Measurements from ENCODE around the gene RNF214. TPM values are rescaled to one million over a fixed set of nuclear protein-coding genes. Genes with fewer than 3 reads are reported as not detected.

Gene RNF214
- total and polyA plus RNA-seq, 7 donors, result 12.4 to 39.4 (median 31.0) TPM

DNA sequence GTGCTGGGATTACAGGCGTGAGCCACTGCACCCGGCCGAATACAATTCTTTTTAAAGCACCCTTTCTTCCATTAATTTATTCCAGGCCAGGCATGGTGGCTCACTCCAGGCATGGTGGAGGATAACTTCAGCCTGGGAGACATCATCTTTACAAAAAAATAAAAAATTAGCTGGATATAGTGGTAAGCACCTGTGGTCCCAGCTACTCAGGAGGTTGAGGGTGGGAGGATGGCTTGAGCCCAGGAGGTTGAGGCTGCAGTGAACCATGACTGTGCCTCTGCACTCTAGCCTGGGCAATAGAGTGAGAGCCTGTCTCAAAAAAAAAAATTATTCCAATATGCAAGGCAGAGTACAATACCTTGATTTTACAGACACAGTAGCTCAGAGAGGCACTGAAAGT lies 21.9 kb upstream of the RNF214 start:
- 95 to 98% (median 96%) methylated on average over 3 of the region's 3 CpGs for WGBS, 3 donors
- Histone ChIP-seq H3K27me3 (ENCODE audit: insufficient read depth in 3 of 3, low read length in 2 of 3) (no peaks in the 10 kb centered on the region), H3K4me1 (no peaks in the 10 kb centered on the region), H3K9me3 (no peaks in the 10 kb centered on the region), H3K4me3 (no peak overlapping the region), H3K36me3 (ENCODE audit: insufficient read depth in 1 of 2, low read depth in 1 of 2) (peaks cover 7 to 43% of the 10 kb centered on the region in 2 donors), H3K27ac (no peak overlapping the region)
- TF ChIP-seq, protein P1, sequence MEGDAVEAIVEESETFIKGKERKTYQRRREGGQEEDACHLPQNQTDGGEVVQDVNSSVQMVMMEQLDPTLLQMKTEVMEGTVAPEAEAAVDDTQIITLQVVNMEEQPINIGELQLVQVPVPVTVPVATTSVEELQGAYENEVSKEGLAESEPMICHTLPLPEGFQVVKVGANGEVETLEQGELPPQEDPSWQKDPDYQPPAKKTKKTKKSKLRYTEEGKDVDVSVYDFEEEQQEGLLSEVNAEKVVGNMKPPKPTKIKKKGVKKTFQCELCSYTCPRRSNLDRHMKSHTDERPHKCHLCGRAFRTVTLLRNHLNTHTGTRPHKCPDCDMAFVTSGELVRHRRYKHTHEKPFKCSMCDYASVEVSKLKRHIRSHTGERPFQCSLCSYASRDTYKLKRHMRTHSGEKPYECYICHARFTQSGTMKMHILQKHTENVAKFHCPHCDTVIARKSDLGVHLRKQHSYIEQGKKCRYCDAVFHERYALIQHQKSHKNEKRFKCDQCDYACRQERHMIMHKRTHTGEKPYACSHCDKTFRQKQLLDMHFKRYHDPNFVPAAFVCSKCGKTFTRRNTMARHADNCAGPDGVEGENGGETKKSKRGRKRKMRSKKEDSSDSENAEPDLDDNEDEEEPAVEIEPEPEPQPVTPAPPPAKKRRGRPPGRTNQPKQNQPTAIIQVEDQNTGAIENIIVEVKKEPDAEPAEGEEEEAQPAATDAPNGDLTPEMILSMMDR (IDR thresholded peaks at IDR 0.05), result no peak
- intact Hi-C loops (cut with DNase I), result no loop called here
- DNase-seq, result no peak
- no peak for ATAC-seq

GRCh38 chr11:117212697-117213355 lies 19.6 kb upstream of the RNF214 start:
- Histone ChIP-seq H3K27me3 (ENCODE audit: insufficient read depth in 3 of 3, low read length in 2 of 3) (no peaks in the 10 kb centered on the region), H3K36me3 (ENCODE audit: insufficient read depth in 1 of 2, low read depth in 1 of 2) (peaks cover 10 to 64% of the 10 kb centered on the region in 2 donors), H3K27ac (no peak overlapping the region), H3K4me3 (no peak overlapping the region), H3K9me3 (no peaks in the 10 kb centered on the region), H3K4me1 (peaks cover 4% of the 10 kb centered on the region)
- 86 to 93% (median 90%) methylated on average over 11 of the region's 11 CpGs for WGBS, 3 donors
- ATAC-seq (no peak), DNase-seq (peak in 1 of 2 donors; percentile 4)
- intact Hi-C loops (cut with DNase I), result no loop called here
- TF ChIP-seq, protein P1 (IDR thresholded peaks at IDR 0.05), result no peak

DNA sequence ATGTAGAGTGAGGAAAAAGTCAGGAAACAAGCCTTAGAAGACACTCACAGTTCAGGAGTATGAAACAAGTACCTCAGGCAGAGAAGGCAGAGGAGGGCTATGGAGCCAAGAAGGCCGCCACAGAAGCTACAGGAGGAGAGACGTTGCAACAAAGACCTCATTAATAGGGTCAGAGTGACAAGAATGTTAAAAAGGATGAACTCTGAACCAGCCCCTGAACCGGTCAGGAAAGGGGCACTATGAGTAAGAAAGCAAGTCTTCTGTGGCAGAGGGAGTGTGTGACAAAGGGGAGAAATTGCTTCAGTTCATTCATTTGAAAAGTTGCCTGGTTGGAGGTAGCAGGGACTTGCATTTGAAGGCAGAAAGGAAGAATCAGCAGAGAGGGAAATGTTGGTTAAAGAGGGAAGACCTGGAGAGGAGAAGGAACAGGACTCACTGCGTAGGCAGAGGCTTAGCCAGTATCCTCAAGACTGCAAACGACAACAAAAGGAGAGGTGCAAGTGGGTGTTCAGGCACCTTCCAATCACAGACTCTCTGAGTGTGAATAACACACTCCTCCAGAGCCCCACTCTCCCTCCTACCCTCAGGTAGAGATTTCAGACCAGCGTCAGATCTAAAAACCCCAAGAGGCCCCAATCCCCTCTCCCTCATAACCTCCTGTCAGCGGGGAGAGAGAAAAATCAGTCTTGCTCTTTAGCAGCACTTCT lies 17.9 kb upstream of the RNF214 start:
- DNase-seq (peak in 1 of 2 donors; percentile 2), ATAC-seq (no peak)
- Histone ChIP-seq H3K9me3 (no peaks in the 10 kb centered on the region), H3K27ac (no peak overlapping the region), H3K36me3 (ENCODE audit: insufficient read depth in 1 of 2, low read depth in 1 of 2) (peaks cover 10 to 81% of the 10 kb centered on the region in 2 donors), H3K4me1 (peaks cover 15% of the 10 kb centered on the region), H3K4me3 (no peak overlapping the region), H3K27me3 (ENCODE audit: insufficient read depth in 3 of 3, low read length in 2 of 3) (no peaks in the 10 kb centered on the region)
- TF ChIP-seq, protein P1 (IDR thresholded peaks at IDR 0.05), result no peak
- 83 to 90% (median 89%) methylated on average over 7 of the region's 7 CpGs for WGBS, 3 donors
- intact Hi-C loops (cut with DNase I), result loop anchor here in 1 of 2 donors (5.0 kb wide), 1 partner anchor 32 kb away; no protein-coding TSS in a partner anchor

DNA sequence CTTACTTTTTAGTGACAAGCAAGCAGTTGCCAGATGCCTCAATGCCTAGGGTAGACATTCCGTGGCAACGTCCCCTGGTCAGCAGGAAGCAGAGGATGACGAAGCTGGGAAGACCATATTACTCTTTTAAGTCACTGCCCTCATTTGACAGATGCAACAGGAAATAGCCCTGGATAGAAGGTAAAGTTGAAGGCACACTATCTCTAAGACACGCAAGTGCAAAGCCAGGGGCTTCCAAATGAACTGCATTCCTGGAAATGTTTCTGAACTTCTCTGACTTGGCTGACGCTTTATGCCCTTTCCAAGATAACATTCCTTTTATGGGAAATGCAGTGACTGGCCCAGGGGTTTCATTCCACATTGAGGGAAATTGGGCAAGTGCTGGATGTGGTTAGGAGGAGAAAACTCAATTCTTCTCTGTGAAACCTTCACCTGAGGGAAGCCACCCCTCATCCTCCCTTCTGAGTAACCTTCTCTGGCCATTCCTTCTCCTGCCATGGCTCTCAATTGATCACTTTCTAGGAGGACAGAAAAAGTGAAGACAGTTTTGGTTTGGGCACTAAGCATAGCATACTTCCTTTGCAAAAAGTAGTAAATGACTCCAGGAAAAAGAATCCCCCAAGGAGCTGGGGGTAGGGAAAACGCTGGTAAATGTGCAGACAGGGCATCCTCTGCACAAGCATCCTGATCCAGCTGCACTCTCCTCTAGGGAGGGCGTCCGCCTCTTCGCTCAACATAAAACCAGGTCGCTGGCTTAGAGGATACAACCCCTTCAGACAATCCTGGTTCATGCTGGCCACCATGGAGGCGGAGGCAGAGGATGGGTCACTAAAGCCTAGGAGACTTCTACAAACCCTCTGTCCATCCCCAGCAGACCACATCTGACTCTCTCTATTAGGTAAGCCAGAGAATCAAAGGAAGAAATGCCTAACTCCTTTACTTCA lies 15.1 kb upstream of the RNF214 start:
- H3K4me1 ChIP-seq, result peaks cover 42% of the 10 kb centered on the region
- no peak for DNase-seq
- H3K27me3 ChIP-seq (ENCODE audit: insufficient read depth in 3 of 3, low read length in 2 of 3), result no peaks in the 10 kb centered on the region
- WGBS, 3 donors, result 70 to 72% (median 71%) methylated on average over 11 of the region's 11 CpGs
- TF ChIP-seq, protein P1 (IDR thresholded peaks at IDR 0.05), result no peak
- ATAC-seq, result no peak
- intact Hi-C loops (cut with DNase I), result loop anchor here in 1 of 2 donors (5.0 kb wide), 1 partner anchor 35 kb away; no protein-coding TSS in a partner anchor
- H3K36me3 ChIP-seq (ENCODE audit: insufficient read depth in 1 of 2, low read depth in 1 of 2), result peaks cover 10 to 68% of the 10 kb centered on the region in 2 donors
- peak overlapping the region; percentile 13 for H3K4me3 ChIP-seq
- H3K9me3 ChIP-seq, result no peaks in the 10 kb centered on the region
- peak overlapping the region; percentile 62 for H3K27ac ChIP-seq
